Superior temporal gyrus (tissue), 1 donor: ENCODE measurements around the gene AMPD2.
A peak's percentile ranks its signal among the peaks of the same experiment; 100 is the strongest.
"Not testable (repeated sequence)": the region's sequence is repeated elsewhere in the genome, so short reads cannot be mapped to it uniquely, and the experiment has no call there.

Experiments
- DNase-seq: peaks from one replicate; pipeline ENCODE4 v3.0.0-alpha.2; 2016; ENCODE audit errors: extremely low spot score

AMPD2 gene

DNA sequence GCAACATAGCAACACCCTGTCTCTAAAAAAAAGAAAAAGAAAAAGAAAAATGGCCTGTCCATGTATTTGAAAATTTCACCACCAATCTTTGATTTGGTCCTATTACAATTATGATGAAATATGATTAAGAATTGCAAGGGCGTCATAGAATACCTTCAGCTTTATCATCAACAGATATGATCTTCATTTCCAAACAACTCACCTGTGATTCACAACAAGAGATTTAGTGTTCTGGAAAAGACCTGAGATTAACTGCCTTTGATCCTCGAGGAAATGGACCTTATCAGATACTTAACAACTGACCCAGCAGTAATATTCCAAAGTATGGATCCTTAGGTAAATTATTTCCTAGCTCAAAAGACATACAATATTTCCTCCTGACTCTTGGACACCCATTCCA, 32.8 kb downstream of the AMPD2 start:
- no peak for DNase-seq

DNA sequence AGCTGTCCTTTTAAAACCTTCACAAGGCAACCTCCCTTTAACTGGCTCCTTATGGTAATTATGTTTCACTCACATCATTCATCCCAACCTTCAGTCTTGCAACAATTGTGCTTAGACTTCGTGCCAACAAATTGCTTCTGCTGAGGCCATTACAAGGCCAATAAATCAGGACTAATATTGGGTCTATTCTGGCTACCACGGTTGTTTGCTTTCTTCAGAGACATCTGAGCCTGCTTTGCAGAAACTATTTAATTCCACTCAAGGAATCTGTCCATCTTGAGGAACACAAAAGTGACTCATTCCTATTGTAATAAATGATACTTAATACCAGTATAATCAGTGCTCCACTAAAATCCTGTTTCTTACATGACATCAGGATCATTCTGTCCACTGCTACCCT, 33.7 kb downstream of the AMPD2 start:
- DNase-seq, result no peak

DNA sequence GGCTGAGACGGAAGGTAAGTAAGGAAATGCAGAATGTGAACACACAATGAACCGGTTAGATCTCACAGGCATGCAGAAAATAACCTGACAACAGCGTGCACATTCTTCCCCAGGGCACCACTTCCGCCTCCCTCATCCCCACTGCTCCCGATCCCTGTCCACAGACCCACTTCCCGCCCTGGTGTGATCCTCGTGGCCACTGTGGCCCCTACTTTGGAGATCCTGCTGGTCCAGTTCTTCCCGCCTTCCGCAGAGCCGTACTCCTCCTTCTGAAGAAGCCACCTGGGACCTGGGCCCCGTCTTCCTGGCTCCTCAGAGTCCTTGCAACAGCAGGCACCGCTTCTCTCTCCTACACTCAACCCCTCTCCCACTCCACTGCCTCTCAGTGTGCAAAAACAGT, 34.9 kb downstream of the AMPD2 start:
- DNase-seq, result no peak

DNA sequence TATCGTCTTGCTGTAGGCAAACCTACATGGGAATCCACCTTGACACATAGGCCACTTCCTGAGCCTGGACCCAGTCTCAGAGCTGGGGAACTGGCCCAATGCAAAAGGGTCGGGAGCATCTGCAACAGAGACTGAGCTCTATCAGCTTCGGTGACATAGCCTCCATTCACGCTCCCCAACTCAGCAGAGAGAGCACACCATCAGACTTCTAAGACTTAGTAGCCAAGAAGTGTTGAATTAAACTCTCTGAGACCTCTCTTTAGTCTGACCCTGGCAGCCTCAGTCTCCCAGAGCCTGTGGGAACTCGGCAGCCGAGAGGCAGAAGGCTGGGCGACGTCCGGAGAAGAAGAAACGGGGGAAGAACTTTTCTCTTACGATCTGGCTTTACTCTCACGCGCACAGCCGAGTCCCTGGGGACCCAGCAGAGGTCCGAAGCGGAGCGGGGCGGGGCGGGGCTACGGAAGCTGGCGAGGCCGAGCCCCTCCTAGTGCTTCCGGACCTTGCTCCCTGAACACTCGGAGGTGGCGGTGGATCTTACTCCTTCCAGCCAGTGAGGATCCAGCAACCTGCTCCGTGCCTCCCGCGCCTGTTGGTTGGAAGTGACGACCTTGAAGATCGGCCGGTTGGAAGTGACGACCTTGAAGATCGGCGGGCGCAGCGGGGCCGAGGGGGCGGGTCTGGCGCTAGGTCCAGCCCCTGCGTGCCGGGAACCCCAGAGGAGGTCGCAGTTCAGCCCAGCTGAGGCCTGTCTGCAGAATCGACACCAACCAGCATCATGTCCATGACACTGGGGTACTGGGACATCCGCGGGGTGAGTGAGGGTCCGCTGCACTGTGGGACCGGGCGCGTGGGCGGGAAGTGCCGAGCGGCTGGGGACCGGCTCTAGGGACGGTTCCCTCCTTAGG, 36.2 kb downstream of the AMPD2 start, which contains the start of gene GSTM4:
TSS of gene GSTM4 (plus strand) at position 485 of the 905 bp plus-strand sequence. CDS start at position 776, 291 bp downstream.
- peak; percentile 66 for DNase-seq

DNA sequence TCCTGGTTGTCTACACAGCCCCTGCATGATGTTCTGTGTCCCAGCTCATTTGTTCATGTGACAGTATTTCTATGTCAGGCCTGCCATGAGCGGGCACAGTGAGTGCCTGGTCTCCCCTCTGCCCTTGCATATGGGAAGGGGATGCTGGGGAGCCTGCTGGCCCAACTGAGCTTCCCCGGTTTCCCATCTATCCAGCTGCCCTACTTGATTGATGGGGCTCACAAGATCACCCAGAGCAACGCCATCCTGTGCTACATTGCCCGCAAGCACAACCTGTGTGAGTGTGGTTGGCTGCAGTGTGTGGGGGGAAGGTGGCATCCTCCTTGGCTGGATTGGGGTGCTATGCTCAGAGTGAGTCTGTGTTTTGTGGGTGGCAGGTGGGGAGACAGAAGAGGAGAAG, 37.8 kb downstream of the AMPD2 start:
- DNase-seq, result no peak

DNA sequence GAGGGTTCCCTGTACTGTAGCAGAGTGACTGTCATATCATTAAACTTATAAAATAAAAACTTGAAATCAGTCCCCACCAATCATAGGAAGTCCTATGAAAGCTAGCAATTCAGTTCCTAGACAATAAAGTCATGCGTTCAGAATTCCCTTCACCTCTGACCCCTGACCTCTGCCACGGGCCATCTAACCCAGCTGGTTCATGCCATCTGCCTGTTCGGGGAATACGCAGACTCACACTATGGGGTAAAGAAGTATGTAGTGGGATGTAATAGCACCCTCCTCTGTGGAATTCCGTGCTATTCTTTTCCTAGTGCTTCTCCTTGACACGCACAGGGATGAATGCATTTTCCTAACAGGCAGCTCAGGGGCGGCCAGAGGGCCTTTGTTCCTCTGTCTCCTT, 38.3 kb downstream of the AMPD2 start:
- no peak for DNase-seq

DNA sequence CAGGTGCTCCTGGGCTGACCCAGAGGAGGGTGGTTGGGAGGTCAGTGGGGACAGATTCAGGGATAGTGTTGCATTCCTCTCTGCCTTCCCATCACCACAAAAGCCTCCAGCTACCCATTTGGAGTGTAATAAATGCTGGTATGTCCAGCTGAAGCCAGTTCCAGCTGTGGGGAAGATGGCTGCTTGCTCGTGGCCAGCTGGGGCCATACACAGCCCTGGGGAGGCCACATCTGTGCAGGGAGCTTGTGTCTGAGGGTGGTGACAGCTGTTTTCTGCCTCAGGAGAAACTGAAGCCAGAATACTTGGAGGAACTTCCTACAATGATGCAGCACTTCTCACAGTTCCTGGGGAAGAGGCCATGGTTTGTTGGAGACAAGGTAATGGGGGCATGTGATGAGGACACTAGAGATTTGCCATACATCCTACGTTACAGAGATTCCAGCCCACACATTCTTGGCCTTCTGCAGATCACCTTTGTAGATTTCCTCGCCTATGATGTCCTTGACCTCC, 39.0 kb downstream of the AMPD2 start:
- no peak for DNase-seq

DNA sequence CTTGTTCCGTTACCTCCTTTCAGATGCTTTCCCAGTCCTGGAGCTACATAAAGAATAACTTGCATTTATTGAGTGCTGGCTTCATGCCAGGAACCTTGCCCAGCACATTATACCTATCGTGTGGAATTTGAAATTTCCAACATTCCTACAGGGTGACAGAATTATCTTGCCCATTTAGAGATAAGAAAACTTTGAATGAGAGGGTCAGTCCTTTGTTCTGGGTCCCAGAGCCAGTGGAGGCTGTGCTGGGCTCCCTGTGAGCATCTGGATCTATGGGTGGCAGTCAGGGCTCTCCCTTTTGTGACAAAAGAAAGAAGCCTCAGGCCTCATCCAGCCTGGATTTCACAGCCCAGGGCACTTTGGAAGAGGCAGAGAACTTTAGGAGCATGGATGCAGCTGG, 39.5 kb downstream of the AMPD2 start:
- DNase-seq, result no peak

DNA sequence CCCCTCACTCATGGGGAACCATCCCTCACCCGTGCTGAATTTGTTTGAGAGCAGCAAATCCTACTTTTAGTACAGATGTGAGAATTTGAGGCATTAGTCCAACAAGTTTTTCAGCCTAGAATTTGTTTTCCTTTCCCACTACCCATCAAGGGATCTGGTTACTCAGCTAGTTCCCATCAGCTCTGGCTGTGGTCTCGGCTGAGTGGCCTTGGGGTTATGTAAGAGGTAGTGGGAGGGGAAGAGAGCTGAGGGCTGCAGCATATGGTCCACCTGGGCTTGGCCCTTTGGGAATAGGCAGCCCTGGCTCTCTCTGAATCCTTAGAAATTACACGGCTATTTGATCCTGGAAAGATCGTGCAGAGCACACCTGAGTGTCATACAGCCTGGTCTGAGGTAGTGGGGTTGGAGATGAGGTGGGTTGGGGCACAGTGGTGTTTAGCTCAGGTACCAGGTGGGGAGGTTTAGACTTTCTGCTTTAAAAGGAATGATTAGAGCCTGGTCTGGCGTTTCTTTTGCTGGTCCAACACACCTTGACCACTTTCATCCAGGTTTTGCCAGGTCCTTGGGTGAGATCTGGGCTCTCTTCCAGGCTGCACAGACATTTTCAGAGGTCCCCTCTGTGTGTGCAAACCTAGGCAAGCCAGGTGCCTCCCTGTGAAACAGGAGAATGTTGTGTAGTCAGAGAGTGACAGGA, 40.5 kb downstream of the AMPD2 start:
- DNase-seq, result no peak

DNA sequence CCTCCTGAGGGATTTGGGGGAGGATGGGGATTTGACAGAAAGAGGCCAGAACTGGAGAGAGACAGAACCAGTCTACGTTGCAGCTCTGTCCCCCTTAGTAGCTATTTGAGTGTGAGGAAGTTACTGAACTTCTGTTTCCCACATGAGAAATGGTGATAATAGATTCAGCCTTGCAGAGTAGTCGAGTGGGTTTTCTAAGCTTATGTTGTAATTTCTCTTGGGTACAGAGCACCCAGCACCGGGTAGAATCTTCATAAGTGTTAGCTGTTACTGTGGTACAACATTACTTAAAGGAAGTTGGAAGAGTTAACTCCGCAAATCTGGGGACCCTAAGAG, 41.0 kb downstream of the AMPD2 start:
- not testable (repeated sequence) for DNase-seq

DNA sequence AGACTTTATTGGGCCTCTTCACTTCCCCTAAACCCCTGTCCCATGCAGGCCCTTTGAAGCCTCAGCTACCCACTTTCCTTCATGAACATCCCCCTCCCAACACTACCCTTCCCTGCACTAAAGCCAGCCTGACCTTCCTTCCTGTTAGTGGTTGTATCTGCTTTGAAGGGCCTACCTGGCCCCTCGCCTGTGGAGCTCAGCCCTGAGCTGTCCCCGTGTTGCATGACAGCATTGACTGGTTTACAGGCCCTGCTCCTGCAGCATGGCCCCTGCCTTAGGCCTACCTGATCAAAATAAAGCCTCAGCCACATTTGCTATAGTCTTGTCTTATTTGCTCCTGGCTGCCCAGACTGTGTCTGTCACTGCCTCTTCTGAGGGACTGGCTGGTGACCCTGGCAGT, 41.8 kb downstream of the AMPD2 start:
- no peak for DNase-seq

DNA sequence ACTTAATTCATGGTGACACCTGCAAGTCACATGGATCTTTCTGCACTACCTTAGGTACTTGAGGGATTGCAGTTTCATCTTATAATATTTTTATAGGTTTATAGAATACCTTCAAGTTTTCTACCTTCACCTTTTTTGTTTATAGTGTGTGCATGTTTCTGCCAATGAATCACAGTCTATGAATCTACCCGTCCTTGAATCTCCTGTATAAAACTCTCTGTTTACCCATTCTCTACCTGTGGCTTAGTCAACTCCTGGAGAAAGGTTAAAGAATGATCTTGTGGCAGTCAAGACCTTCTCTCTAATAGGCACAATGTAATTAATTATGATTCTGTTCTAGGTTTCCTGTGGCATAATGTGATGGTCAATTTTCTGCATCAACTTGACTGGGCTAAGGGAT, 45.0 kb downstream of the AMPD2 start:
- peak; percentile 1 for DNase-seq

DNA sequence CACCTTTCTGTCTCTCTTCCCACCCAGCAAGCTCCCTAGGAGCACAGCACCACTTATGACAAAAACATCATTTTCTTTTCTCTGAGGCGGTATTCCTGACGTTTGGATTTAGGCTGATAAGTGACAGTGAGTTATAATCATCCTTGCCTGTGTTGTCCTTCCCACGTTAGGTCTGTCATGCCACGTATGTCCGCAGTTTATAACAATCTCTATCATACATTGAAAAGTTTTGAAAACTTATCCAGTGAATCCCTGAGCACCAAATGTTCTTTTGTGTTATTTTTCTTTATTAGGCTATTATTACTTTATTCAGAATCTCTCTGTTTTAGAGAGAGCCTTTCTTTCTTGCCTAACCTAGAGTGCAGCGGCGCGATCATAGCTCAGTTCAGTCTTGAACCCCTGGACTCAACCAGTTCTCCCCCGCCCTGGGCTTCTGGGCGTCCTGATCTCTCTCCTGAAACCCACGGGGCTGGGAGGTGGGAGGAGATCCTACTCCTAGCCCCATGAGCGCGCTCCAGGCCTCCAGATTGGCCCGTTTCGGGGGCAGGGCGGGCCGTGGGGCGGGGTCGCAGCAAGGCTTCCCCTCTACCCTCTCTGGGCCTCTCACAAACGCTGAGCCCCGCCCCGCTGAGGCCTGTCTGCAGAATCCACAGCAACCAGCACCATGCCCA, 48.0 kb downstream of the AMPD2 start, which contains the start of gene GSTM2:
TSS of gene GSTM2 (plus strand) at position 606 of the 671 bp plus-strand sequence. CDS start at position 665, 59 bp downstream.
- peak; percentile 55 for DNase-seq

DNA sequence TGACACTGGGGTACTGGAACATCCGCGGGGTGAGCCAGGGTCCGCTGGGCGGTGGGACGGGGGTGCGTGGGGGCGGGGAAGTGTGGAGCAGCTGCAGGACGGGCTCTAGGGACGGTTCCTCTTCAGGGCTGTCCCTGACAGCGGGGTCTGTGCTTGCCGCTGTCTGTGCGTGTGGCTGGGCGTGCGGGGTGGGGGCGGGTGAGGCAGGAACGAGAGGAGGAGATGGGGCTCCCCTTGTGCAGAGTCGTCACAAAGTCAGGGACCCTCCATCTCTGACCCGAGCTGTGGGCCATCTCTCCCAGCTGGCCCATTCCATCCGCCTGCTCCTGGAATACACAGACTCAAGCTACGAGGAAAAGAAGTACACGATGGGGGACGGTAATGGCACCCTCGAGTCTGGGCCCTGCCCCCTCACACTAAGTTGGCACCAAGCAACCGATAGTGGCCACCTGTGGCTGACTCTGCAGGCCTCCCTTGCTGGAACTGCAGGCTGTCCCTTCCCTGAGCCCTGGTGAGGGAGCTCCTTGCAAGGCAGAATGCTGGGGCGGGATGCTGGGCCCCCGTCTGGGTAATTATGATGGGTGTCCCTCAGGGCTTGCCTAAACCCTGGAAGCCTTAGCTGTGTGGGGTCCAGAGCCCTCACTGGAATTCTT, 48.6 kb downstream of the AMPD2 start:
- DNase-seq, result peak; percentile 3

DNA sequence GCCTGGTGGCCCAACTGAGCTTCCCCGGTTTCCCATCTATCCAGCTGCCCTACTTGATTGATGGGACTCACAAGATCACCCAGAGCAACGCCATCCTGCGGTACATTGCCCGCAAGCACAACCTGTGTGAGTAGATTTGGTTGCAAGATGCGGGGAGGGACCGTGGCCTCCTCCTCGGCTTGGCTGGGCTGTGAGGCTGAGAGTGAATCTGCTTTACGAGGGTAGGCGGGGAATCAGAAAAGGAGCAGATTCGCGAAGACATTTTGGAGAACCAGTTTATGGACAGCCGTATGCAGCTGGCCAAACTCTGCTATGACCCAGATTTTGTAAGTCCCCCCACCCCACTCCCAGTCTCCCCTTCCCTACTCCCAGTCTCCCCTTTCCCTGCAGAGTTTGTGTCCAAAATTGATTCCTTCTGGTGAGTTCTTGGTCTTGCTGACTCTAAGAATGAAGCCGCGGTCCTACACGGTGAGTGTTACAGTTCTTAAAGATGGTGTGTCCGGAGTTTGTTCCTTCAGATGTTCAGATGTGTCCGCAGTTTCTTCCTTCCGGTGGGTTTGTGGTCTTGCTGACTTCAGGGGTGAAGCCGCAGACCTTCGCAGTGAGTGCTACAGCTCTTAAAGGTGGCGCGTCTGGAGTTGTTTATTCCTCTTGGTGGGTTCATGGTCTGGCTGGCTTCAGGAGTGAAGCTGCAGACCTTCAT, 49.8 kb downstream of the AMPD2 start:
- DNase-seq, result peak; percentile 1

DNA sequence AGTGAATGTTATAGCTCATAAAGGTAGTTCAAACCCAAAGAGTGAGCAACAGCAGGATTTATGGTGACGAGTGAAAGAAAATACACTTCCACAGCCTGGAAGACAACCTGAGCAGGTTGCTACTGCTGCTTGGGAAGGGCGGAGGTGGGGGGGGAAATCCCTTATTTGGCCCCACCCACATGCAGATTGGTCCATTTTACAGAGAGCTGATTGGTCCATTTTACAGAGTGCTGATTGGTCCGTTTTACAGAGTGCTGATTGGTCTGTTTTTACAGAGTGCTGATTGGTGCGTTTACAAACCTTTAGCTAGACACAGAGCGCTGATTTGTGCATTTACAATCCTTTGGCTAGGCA, 50.3 kb downstream of the AMPD2 start:
- DNase-seq, result not testable (repeated sequence)

DNA sequence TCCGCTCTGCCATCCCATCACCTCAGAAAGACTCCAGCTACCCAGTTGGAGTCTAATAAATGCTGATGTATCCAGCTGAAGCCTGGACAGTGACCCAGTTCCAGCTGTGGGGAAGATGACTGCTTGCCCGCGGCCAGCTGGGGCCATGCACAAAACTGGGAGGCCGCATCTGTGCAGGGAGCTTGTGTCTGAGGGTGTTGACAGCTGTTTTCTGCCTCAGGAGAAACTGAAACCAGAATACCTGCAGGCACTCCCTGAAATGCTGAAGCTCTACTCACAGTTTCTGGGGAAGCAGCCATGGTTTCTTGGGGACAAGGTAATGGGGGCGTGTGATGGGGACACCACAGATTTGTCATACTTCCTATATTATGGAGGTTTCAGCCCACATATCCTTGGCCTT, 51.4 kb downstream of the AMPD2 start:
- DNase-seq, result no peak

DNA sequence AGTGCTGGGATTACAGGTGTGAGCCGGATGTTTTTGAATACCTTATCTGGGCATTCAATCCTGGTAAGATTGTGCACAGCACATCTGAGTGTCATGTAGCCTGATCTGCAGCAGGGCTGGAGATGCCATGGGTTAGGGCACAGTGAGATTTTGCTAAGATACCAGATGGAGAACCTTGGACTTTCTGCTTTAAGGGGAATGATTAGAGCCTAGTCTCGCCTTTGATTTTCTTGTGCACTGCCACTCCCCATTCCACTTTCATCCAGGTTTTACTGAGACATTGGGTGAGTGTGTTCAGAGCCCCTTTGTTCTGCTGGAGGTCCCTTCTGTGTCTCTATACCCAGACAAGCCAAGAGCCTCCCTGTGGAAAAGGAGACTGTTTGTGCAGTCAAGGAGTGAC, 54.2 kb downstream of the AMPD2 start:
- DNase-seq, result not testable (repeated sequence)

DNA sequence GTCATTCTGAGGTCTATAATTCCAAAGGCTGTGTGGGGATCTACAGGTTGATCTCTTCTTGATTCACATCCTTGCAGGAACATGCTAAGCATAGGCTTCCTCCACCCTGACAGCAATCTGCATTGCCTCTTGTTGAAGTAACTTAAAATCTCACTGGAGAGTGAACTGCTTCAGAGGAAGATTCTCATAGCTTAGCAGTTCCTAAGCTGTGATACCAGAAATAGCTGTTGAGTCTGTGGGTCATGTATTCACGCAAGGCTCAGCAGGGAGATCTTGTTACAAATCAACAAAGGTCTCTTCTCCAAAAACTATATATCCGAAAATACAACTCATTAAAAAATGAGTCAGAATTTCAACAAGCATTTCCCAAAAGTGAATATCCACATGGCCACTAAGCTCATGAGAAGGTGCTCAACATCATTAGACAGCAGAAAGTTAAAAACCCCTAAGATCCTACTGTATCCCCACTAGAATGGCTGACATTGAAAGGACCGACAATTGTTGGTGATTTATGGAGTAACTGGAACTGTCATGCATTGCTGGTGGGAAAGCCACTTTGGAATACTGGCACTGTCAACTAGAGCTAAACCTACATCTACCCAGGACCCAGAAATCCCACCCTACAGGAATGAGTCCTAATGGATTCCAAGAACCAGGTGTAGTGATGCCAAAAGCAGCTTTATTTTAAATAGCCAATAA, 57.2 kb downstream of the AMPD2 start:
- peak; percentile 1 for DNase-seq

DNA sequence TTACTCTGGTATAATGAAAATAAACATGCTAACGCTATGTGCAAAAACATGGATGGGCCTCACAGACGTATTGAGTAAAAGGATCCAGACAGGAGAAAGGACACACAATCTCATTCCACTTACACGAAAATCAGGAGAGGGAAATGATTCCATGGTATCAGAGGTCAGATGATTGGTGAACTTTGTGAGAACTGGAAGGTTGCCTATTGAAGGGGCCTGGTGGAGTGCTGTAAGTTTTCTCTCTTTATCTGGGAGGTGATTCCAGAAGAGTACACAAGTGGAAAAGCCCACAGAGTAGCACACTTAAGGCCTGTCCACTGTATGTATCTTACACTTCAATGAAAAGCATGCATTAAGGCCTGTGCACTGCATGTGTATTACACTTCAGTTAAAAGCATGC, 57.8 kb downstream of the AMPD2 start:
- DNase-seq, result peak; percentile 3

DNA sequence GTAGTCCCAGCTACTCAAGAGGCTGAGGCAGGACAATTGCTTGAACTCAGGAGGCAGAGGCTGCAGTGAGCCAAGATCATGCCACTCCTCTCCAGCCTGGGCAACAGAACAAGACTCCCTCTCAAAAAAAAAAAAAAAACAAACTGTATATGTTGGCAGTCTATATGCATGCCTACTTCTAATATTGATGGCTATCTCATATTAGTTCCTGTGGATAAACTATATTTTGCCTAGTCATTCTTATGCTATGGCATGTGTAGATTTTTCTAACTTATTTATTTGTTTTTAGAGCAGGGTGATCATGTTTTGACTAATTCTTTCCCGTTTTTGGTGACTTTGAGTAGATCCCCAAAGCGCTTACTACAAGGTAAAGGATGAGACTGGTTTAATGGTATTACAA, 59.0 kb downstream of the AMPD2 start:
- not testable (repeated sequence) for DNase-seq
